H9 (cell line): ENCODE results near the gene CST6. TPM values are rescaled to one million over a fixed set of nuclear protein-coding genes. Genes with fewer than 3 reads are reported as not detected.

Source experiments
- DNase-seq: peaks from one replicate; pipeline ENCODE4 v3.0.0-alpha.2; 2017
- H2AFZ ChIP-seq: one replicate; pipeline ENCODE4 v1.6.1; 2013; ENCODE audit warnings: mild to moderate bottlenecking, low read length, control low read depth, moderate library complexity
- H2AK5ac ChIP-seq: 2 replicates; pipeline ENCODE4 v1.6.1; 2013; ENCODE audit warnings: low read length, control low read depth, mixed read lengths; ENCODE audit not compliant: insufficient read length
- H2BK120ac ChIP-seq: one replicate; pipeline ENCODE4 v1.6.1; 2013; ENCODE audit warnings: low read depth, mild to moderate bottlenecking, low read length, control low read depth, inconsistent platforms; ENCODE audit not compliant: poor library complexity, severe bottlenecking
- H2BK12ac ChIP-seq: 2 replicates; pipeline ENCODE4 v1.6.1; 2013; ENCODE audit warnings: low read length, control low read depth, mixed read lengths, low read depth; ENCODE audit not compliant: insufficient read length
- H2BK15ac ChIP-seq: 2 replicates; pipeline ENCODE4 v1.6.1; 2013; ENCODE audit warnings: low read depth, low read length, control low read depth
- H2BK20ac ChIP-seq: one replicate; pipeline ENCODE4 v1.6.1; 2013; ENCODE audit warnings: low read depth, mild to moderate bottlenecking, low read length, control low read depth, inconsistent platforms; ENCODE audit not compliant: poor library complexity, severe bottlenecking
- H2BK5ac ChIP-seq: 2 replicates; pipeline ENCODE4 v1.6.1; 2013; ENCODE audit warnings: low read length, control low read depth, mixed read lengths; ENCODE audit not compliant: insufficient read length
- H3K14ac ChIP-seq: 2 replicates; pipeline ENCODE4 v1.6.1; 2013; ENCODE audit warnings: low read length, control low read depth; ENCODE audit not compliant: insufficient read depth
- H3K18ac ChIP-seq: 2 replicates; pipeline ENCODE4 v1.6.1; 2013; ENCODE audit warnings: low read depth, mild to moderate bottlenecking, mixed read lengths, low read length, control low read depth; ENCODE audit not compliant: insufficient read length
- H3K23ac ChIP-seq: 2 replicates; pipeline ENCODE4 v1.6.1; 2013; ENCODE audit warnings: low read length, control low read depth, mixed read lengths, low read depth; ENCODE audit not compliant: insufficient read length
- H3K23me2 ChIP-seq: 2 replicates; pipeline ENCODE4 v1.6.1; 2013; ENCODE audit warnings: low read depth, mild to moderate bottlenecking, mixed read lengths, low read length, control low read depth; ENCODE audit not compliant: insufficient read length, poor library complexity, severe bottlenecking
- H3K27ac ChIP-seq: 2 replicates; pipeline ENCODE4 v1.5.1; 2013; ENCODE audit warnings: low read length, control low read depth, mixed read lengths, low read depth; ENCODE audit not compliant: insufficient read length
- H3K27me3 ChIP-seq: 2 replicates; pipeline ENCODE4 v1.6.1; 2013; ENCODE audit warnings: low read length, control low read depth, inconsistent platforms; ENCODE audit not compliant: insufficient read depth
- H3K4ac ChIP-seq: 2 replicates; pipeline ENCODE4 v1.6.1; 2013; ENCODE audit warnings: low read depth, mild to moderate bottlenecking, control low read depth, inconsistent platforms, low read length, moderate library complexity
- H3K4me1 ChIP-seq: 2 replicates; pipeline ENCODE4 v1.6.1; 2013; ENCODE audit warnings: low read length, control low read depth, inconsistent platforms; ENCODE audit not compliant: insufficient read depth
- H3K4me2 ChIP-seq: 2 replicates; pipeline ENCODE4 v1.6.1; 2013; ENCODE audit warnings: low read length, control low read depth, mixed read lengths; ENCODE audit not compliant: insufficient read length, insufficient read depth
- H3K56ac ChIP-seq: 2 replicates; pipeline ENCODE4 v1.6.1; 2013; ENCODE audit warnings: low read depth, mild to moderate bottlenecking, mixed read lengths, low read length, control low read depth; ENCODE audit not compliant: insufficient read length
- H3K79me1 ChIP-seq: 2 replicates; pipeline ENCODE4 v1.6.1; 2013; ENCODE audit warnings: low read depth, mild to moderate bottlenecking, moderate library complexity, low read length, control low read depth, inconsistent platforms; ENCODE audit not compliant: insufficient read depth, poor library complexity, severe bottlenecking
- H3K79me2 ChIP-seq: 2 replicates; pipeline ENCODE4 v1.6.1; 2013; ENCODE audit warnings: low read length, control low read depth, inconsistent platforms; ENCODE audit not compliant: insufficient read depth
- H3K9ac ChIP-seq: 2 replicates; pipeline ENCODE4 v1.6.1; 2013; ENCODE audit warnings: low read length, control low read depth, mixed read lengths; ENCODE audit not compliant: insufficient read length; ENCODE audit errors: extremely low read depth
- H3K9me3 ChIP-seq: one replicate; pipeline ENCODE4 v1.6.1; 2013; ENCODE audit warnings: low read depth, low read length, inconsistent platforms; ENCODE audit not compliant: control insufficient read depth
- H3T11ph ChIP-seq: one replicate; pipeline ENCODE4 v1.6.1; 2013; ENCODE audit warnings: mild to moderate bottlenecking, low read length, control low read depth, inconsistent platforms
- H4K20me1 ChIP-seq: one replicate; pipeline ENCODE4 v1.6.1; 2013; ENCODE audit not compliant: control insufficient read depth, insufficient read length, insufficient read depth
- H4K5ac ChIP-seq: 2 replicates; pipeline ENCODE4 v1.6.1; 2013; ENCODE audit warnings: low read depth, mild to moderate bottlenecking, mixed read lengths, low read length, control low read depth; ENCODE audit not compliant: insufficient read length
- H4K8ac ChIP-seq: replicated peaks from 2 replicates; pipeline ENCODE4 v1.6.1; 2013; ENCODE audit warnings: low read length, control low read depth, mixed read lengths, low read depth; ENCODE audit not compliant: insufficient read length
- H4K91ac ChIP-seq: 2 replicates; pipeline ENCODE4 v1.6.1; 2013; ENCODE audit warnings: low read depth, mild to moderate bottlenecking, moderate library complexity, mixed read lengths, low read length, control low read depth; ENCODE audit not compliant: insufficient read length
- H3K27ac Mint-ChIP-seq, 3 experiments: 2 replicates in 2 of 3; 3 replicates in 1 of 3; pipeline ENCODE4 v1.8.0; 2020 to 2021; ENCODE audit warnings: mixed read lengths in 3 of 3, mild to moderate bottlenecking in 1 of 3, moderate library complexity in 1 of 3
- H3K27me3 Mint-ChIP-seq: 2 replicates; pipeline ENCODE4 v1.8.0; 2021; ENCODE audit warnings: low read depth, mild to moderate bottlenecking, moderate library complexity, mixed read lengths
- H3K36me3 Mint-ChIP-seq, 3 experiments: 2 replicates in 2 of 3; 3 replicates in 1 of 3; pipeline ENCODE4 v1.8.0; 2020 to 2021; ENCODE audit warnings: low read depth in 3 of 3, mixed read lengths in 3 of 3; ENCODE audit not compliant: insufficient read depth in 1 of 3
- H3K4me1 Mint-ChIP-seq, 2 experiments: 2 replicates each; pipeline ENCODE4 v1.8.0; 2020; ENCODE audit warnings: mixed read lengths in 2 of 2
- H3K4me3 Mint-ChIP-seq, 2 experiments: 2 replicates in 1 of 2; 3 replicates in 1 of 2; pipeline ENCODE4 v1.8.0; 2020 to 2021; ENCODE audit warnings: mild to moderate bottlenecking in 2 of 2, mixed read lengths in 2 of 2, moderate library complexity in 1 of 2
- H3K9me3 Mint-ChIP-seq, 2 experiments: 2 replicates in 1 of 2; 3 replicates in 1 of 2; pipeline ENCODE4 v1.8.0; 2020; ENCODE audit warnings: mild to moderate bottlenecking in 2 of 2, mixed read lengths in 2 of 2, moderate library complexity in 1 of 2
- WGBS: extraction: QIAGEN DNeasy Blood & Tissue Kit; methylation state at CpG from one replicate; pipeline ENCODE4 v1.1.7; 2013; ENCODE audit warnings: missing lambda C conversion rate, low lambda C conversion rate, mixed read lengths; ENCODE audit not compliant: insufficient read length; ENCODE audit errors: extremely low coverage; 5-methylcytosine and 5-hydroxymethylcytosine counted together
- total RNA-seq: library from RNA; stranded (reverse); gene quantifications from 2 replicates; pipeline ENCODE4 v1.2.1, GENCODE V29; 2021
- TF ChIP-seq, protein P1 (sequence below): fragments of 200-600 bp; sonication (generic); conservative IDR thresholded peaks from 3 replicates; pipeline ENCODE4 v1.8.0; 2021; ENCODE audit warnings: antibody characterized with exemption, mild to moderate bottlenecking

The CST6 gene
- total RNA-seq, 1 experiment from 2014 or later: not detected

DNA sequence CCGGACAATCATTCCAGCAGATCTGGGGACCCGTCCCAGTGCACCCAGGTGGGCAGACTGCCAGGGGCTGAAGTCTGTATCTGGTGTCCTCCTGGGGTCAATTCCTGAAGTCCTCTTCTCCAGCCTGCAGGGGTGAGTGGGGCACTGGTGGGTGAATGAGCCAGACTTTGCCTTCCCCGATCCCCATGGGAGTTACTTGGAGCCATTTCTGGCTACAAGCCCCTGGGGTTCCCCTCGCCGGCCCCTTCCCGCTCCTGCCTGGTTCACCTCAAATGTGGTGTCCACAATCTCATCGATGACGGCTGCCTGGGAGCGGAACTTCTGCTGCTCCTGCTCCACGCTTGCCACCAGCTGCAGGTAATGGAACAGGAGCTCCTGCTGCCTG, 5.0 kb downstream of the CST6 start:
- Histone ChIP-seq H2BK15ac (no peak overlapping the region), H3K4me1 (no peaks in the 10 kb centered on the region), H4K8ac (no peak overlapping the region), H3K27ac (no peak overlapping the region), H3K9me3 (no peaks in the 10 kb centered on the region), H2AK5ac (no peak overlapping the region), H3K9ac (no peak overlapping the region), H2BK5ac (no peak overlapping the region), H3K18ac (no peak overlapping the region), H3T11ph (no peak overlapping the region), H3K14ac (no peak overlapping the region), H3K79me2 (no peaks in the 10 kb centered on the region), H2AFZ (no peak overlapping the region), H3K23me2 (peaks cover 6% of the 10 kb centered on the region), H4K91ac (no peak overlapping the region), H2BK20ac (no peak overlapping the region), H3K4me2 (no peak overlapping the region), H3K56ac (no peak overlapping the region), H2BK12ac (no peak overlapping the region), H3K27me3 (no peaks in the 10 kb centered on the region; the same call in 1 of the 2 replicates), H4K20me1 (no peaks in the 10 kb centered on the region), H3K4ac (no peak overlapping the region), H3K79me1 (no peaks in the 10 kb centered on the region), H3K23ac (no peak overlapping the region), H4K5ac (no peak overlapping the region), H2BK120ac (no peak overlapping the region)
- H3K9me3 Mint-ChIP-seq: no peaks in the 10 kb centered on the region
- H3K4me1 Mint-ChIP-seq: peaks cover 0 to 2% of the 10 kb centered on the region in 2 experiments; a peak in 1 of 4 replicates
- no peak for DNase-seq
- TF ChIP-seq, protein P1, sequence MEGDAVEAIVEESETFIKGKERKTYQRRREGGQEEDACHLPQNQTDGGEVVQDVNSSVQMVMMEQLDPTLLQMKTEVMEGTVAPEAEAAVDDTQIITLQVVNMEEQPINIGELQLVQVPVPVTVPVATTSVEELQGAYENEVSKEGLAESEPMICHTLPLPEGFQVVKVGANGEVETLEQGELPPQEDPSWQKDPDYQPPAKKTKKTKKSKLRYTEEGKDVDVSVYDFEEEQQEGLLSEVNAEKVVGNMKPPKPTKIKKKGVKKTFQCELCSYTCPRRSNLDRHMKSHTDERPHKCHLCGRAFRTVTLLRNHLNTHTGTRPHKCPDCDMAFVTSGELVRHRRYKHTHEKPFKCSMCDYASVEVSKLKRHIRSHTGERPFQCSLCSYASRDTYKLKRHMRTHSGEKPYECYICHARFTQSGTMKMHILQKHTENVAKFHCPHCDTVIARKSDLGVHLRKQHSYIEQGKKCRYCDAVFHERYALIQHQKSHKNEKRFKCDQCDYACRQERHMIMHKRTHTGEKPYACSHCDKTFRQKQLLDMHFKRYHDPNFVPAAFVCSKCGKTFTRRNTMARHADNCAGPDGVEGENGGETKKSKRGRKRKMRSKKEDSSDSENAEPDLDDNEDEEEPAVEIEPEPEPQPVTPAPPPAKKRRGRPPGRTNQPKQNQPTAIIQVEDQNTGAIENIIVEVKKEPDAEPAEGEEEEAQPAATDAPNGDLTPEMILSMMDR: no peak
- H3K36me3 Mint-ChIP-seq: no peaks in the 10 kb centered on the region; a peak in 1 of 7 replicates
- H3K4me3 Mint-ChIP-seq: no peak overlapping the region
- H3K27ac Mint-ChIP-seq: no peak overlapping the region; a peak in 1 of 7 replicates
- H3K27me3 Mint-ChIP-seq: peaks cover 12% of the 10 kb centered on the region
- WGBS: no CpG with 5 or more reads among the region's 10 CpGs
